Superior temporal gyrus (tissue), 1 donor: ENCODE results near the gene SEMA3B.
"Not testable (repeated sequence)": the region's sequence is repeated elsewhere in the genome, so short reads cannot be mapped to it uniquely, and the experiment has no call there.

Experiments
- DNase-seq: peaks from one replicate; pipeline ENCODE4 v3.0.0-alpha.2; 2016; ENCODE audit errors: extremely low spot score

SEMA3B gene

DNA sequence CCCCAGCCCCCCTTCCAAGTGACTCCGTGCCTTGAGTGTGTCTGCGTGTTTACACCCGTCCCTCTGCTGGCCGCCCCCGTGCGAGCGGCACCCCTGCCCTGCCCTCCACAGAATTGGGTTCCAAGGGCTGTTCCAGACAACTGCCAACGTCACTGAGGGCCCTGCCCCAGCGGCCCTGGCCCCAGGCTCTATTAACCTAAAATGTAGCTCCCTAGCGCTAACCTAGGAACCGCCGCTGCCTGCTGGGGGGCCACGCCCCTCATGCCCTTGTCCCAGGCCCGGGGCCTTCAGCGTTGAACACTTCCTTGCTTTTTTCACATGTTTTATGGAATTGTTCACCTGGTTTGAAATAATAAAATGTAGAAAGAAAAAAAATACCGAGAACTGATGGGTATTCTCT, 10.0 kb upstream of the SEMA3B start:
- no peak for DNase-seq

- no peak for DNase-seq
Measured at GRCh38 chr3:50259432-50260026, 9.4 kb upstream of the SEMA3B start.

DNA sequence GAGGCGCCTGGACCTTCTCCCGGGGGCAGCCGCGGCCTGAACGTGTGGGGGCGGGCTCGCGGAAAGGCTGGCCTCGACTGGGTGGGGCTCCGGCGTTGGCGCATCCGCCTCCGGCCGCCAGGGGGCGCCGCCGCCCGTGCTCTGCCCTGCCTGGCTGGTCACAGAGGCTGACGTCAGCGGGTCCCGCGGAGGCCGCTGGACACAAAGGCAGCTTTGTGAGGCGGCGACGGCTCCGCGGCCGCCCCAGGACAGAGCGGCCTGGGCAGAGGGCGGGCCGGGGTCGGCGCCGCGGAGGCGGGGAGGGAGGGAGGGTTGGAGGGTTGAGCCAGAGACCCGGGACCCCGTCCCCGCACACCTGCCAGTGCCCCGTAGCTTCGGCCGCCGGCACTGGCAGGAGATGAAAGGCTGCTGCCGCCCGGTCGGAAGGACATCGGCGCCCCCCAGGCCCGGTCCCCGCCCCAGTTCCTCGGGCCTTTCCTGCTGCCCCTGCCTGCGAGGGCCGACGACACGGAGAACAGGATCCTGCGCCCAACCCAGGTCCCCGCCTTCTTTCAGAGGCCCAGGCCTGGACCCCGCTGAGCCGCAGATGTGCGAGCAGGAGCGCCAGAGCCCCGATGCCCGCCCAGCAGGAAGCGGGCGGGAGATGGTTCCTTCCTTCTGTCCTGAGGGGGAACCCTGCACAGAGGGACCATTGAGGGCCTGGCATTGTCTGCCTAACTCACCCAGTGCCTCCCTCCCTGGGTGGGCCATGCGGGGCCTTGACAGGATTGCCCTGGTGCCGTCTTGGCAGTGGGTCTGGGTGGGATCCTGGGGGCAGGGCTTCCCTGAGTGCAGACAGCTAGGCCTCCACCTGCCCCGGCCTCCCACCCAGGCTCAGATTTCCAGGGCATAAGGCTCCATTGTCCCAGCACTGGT, 8.7 kb upstream of the SEMA3B start:
- peak; percentile 93 for DNase-seq

DNA sequence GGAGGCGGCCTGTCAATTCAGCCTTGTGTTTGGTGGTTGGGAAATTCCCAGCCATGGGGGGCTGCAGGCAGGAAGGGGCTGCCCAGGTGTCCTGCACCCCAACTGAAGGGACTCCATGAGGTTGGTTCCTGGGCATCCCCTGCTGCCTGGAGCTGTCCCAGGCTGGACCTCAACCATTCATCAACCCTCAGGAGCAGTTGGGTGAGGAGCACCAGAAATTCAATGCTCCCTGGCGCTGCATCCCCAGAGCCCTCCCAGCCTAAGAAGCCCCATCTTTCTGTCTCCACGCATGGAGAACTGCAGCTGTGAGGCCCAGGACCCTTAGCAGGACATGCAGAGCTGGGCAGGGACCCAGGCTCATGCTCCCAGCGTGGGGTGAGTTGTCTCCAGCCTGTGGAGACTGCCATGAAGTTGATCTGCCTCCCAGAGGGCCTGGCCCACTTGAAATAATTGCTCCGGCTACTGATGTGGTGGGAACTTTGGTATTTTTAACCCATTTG, 8.0 kb upstream of the SEMA3B start:
- DNase-seq: peak; percentile 48

GRCh38 chr3:50261505-50261904, 7.4 kb upstream of the SEMA3B start:
- DNase-seq: peak; percentile 23

DNA sequence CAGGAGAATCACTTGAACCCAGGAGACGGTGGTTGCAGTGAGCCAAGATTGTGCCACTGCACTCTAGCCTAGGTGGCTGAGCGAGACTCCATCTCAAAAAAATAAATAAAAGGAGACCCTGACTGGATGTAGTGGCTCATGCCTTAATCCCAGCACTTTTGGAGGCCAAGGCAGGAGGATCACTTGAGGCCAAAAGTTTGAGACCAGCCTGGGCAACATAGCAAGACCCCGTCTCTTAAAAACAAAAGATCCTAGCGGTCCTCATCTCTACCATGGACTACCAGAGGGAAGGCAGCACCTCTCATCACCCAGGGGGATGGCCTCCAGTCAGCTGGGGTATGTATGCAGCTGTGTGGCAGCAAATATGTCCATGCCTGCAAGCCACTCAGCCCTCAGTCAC, 6.7 kb upstream of the SEMA3B start:
- not testable (repeated sequence) for DNase-seq

GRCh38 chr3:50262778-50263177, 6.2 kb upstream of the SEMA3B start:
- DNase-seq: no peak

DNA sequence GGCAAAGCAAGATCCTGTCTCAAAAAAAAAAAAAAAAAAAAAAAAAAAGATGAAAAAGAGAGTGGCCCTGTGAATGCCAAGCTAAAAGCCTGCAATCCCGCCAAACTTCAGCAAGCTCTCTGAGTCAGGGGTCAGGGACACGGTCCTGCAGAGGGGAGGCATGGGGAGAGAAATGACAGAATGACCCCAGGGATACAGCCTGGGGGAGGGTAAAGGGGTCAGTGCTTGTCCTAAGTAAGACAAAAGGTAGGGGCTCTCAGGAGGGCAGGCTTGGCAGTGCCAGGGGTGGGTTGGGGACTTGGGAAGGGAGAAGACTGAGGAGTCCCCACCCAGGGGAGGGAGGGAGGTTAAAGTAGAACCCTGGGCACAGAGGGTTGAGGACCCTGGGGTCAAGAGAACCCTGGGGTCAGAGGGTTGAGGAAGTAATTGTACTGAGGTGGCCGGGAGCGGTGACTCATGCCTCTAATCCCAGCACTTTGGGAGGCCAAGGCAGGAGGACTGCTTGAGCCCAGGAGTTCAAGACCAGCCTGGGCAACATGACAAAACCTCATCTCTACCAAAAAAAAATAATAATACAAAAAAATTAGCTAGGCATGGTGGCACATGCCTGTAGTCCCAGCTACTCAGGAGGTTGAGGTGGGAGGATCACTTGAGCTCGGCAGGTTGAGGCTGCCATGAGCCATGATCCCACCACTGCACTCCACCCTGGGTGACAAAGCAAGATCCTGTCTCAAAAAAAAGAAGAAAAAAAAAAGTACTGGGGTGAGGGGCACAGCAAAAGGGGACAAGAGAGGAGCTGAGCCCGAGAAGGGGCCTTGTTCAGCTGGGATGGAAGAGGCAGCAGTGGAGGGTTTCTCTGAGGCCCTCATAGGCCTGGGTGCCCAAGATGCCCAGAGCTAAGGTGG, 5.2 kb upstream of the SEMA3B start:
- DNase-seq: no peak

- DNase-seq: peak; percentile 73
Measured at GRCh38 chr3:50264383-50264963, 4.5 kb upstream of the SEMA3B start.

DNA sequence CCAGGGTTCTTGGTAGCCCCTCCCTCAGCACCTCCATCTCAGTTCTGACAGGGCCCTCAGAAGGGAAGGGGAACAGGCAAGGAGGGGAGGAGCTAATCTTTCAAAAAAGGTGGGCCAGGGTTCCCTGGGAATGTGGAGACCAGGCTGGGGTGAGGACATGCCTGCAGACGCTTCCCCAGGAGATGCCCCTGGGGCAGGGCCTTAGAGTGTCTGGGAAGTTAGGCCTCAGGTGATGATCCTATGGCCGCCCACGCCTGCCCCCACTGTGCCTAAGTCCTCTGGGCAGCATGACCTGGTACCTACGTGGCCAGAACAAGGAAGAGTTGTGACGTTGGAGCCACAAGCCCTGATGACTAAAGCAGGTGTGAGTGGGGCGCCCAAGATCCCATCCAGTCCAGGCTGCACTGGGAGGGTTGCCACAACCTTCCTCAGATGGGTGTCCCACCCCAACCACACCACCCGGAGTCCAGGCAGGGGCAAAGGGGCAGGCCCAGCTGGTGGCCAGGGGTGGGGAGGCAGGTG, 3.9 kb upstream of the SEMA3B start:
- DNase-seq: peak; percentile 16

DNA sequence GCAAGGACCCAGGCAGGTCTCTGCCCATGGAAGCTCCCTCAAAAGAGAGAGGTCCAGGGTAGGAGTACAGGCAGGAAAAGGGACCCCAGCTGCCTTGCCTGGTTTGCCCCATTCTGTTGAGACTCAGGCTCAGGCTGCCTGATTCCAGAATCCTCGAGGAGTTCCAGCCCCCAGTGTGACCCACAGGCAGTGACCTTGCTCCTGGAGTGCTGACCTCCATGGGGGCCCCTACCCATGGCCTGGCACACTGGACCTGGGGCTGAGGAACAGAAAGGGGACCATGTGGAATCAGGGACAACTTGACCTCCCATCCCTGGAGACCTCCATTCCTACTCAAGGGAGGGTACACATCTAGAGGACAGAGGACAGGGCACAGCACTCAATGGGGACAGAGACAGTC, 3.4 kb upstream of the SEMA3B start:
- no peak for DNase-seq

DNA sequence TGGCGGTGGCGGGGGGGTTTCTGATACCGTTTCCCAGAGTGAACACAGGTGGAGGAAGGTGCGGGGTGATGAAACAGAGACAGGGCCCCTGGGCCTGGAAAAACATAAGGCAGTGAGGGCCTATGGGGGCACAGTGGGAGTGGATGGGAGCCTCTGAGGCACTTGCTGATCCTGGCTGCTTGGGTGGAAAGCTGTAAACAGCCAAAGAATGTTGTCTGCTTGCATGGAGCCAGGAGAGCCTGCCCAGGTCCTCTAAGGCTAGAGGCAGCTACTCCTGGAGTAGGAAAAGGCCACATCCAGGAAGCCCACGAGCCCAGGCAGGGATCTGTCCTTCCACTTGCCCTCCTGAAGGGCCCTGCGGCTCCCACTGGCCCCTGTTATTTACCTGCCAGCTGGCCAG, 2.9 kb upstream of the SEMA3B start:
- no peak for DNase-seq

GRCh38 chr3:50266836-50267235, 2.1 kb upstream of the SEMA3B start:
- no peak for DNase-seq

- peak; percentile 64 for DNase-seq
Measured at GRCh38 chr3:50267280-50267913, 1.6 kb upstream of the SEMA3B start.

DNA sequence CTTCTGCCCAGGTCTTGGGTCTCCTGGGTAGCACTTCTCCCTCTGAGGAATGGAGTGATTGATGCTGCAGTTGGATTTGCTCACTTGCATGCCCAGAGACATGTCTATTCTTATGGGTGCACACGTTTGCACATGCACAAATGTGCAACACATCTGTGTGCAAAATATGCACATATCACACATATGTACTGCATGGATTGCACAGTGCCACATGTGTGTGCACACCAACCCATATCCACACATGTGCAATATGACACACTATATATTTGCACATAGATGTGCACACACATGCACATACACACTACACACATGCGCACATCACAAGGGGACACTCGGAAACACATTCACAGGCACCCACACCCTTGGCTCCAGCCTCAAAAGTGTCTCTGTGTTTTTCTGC, 671 bp upstream of the SEMA3B start:
- no peak for DNase-seq

DNA sequence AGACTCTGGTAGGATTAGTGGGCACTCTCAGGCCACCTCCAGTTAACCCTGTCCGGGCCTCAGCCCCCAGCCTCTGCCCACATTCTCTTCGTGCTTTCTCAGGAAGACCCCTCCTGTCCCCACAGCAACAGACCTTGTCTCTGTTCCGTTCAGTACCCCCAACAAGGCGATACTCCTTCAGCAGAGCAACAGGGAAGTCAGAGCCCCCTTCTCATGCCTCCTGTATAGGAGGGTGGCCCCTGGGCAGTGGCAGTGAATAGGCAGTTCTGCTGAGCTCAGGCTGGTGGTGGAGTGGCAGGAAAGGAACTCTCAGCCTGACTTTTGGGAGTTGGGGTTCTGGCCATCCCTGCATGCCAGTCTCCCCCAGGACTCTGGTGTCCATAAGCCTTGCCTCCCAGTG, 513 bp downstream of the SEMA3B start:
- DNase-seq: no peak

GRCh38 chr3:50269977-50270413, 1.0 kb downstream of the SEMA3B start:
- DNase-seq: no peak

- DNase-seq: no peak
Measured at GRCh38 chr3:50270422-50271224, 1.7 kb downstream of the SEMA3B start.

- no peak for DNase-seq
Measured at GRCh38 chr3:50271314-50271936, 2.5 kb downstream of the SEMA3B start.

- DNase-seq: not testable (repeated sequence)
Measured at GRCh38 chr3:50272538-50272910, 3.6 kb downstream of the SEMA3B start.
